Fibroblast of lung (primary cell): ENCODE results near the gene MAP2K5.

Experiments used
- CTCF ChIP-seq, 2 donors: IDR thresholded peaks in 1 of 2; conservative IDR thresholded peaks in 1 of 2; 1 replicate in 1 of 2; 2 replicates in 1 of 2; pipeline ENCODE4 v1.5.1; 2011 to 2012; ENCODE audit warnings: low read length in 2 of 2, control low read depth in 1 of 2, inconsistent platforms in 1 of 2, low read depth in 1 of 2, mild to moderate bottlenecking in 1 of 2
- EZH2 ChIP-seq: IDR thresholded peaks from 2 replicates; pipeline ENCODE4 v1.5.1; 2012; ENCODE audit warnings: low read length, control low read depth, mild to moderate bottlenecking; ENCODE audit errors: missing control alignments

DNA sequence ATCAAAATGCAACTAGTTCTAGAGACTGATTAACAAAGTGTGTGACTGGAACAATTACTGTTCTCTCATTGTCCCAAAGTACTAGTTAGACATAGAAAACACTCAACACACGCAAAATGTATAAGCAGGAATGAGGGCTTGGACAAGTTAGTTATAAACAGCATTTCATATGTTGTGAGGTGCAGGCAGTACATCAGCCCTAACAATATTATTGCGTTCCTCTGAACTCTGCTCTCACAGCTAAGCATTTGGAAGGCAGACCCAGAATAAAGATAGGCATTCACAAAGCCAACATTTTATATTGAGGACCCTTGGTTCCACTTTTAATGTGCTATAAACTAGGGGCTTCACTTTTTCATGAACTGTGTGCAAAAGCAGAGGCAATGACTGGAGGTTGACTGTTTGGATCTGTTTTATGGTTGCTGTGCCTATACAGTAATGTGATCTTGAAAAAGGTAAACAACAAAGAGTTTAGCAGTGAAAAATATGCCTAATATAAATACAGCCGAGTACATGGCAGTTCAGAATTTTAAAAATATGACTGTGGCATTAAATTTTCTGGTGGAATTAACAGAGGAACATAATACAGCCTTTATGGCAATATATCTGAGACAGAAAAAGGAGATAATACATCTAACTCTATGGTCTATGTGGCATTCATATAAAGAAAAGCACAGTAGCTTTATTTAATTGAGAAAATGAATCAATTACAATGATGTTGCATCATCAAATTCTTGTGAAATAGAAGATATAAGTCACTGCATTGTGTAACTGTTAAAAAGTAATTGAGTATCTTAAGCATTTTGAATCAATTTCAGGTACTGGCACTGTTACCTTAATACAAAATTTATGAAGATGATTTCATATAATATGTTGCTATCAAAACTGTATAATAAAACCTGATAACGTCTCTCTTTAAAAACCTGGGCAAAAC, 202.8 kb downstream of the MAP2K5 start:
- no peak for TF ChIP-seq EZH2
- no peak for TF ChIP-seq CTCF (conservative IDR thresholded peaks at IDR 0.05 in 1 of 2, IDR thresholded peaks at IDR 0.05 in 1 of 2; ENCODE audit: low read depth in 1 of 2, low read length in 2 of 2)
